GM23248 (cell line): ENCODE measurements around the gene ANKS1B.

ENCODE experiments used
- EZH2 ChIP-seq: fragments of 200-600 bp; sonication (generic); IDR thresholded peaks from 2 replicates; pipeline ENCODE4 v1.6.1; 2018; ENCODE audit warnings: antibody characterized with exemption, mild to moderate bottlenecking; ENCODE audit not compliant: insufficient read depth, poor library complexity, severe bottlenecking
- EZH2phosphoT487 ChIP-seq: fragments of 200-600 bp; sonication (generic); IDR thresholded peaks from 2 replicates; pipeline ENCODE4 v1.6.1; 2018; ENCODE audit warnings: antibody characterized with exemption, moderate library complexity, mild to moderate bottlenecking, low read depth; ENCODE audit not compliant: insufficient read depth

- TF ChIP-seq EZH2phosphoT487 (no peak), EZH2 (no peak)
Measured at GRCh38 chr12:98816720-98817119, 1168.0 kb downstream of the ANKS1B start.
